Left hindlimb (tissue), 1 donor: ENCODE data around the gene PLCB2.
A peak's percentile ranks its signal among the peaks of the same experiment; 100 is the strongest.

ENCODE experiments used
- DNase-seq: peaks from one replicate; pipeline ENCODE4 v3.0.0-alpha.2; 2018

PLCB2 gene

GRCh38 chr15:40340740-40341400, 33.1 kb upstream of the PLCB2 start, which contains the start of gene CCDC9B:
TSS of gene CCDC9B (minus strand) at chr15:40340939. CDS start at chr15:40340819, 120 bp downstream.
- DNase-seq = peak; percentile 78

- DNase-seq = peak; percentile 64
Measured at GRCh38 chr15:40340038-40340739, 32.5 kb upstream of the PLCB2 start.

- no peak for DNase-seq
Measured at GRCh38 chr15:40339621-40339945, 31.8 kb upstream of the PLCB2 start.

GRCh38 chr15:40338921-40339620, 31.3 kb upstream of the PLCB2 start:
- no peak for DNase-seq

GRCh38 chr15:40338041-40338657, 30.4 kb upstream of the PLCB2 start:
- DNase-seq = peak; percentile 69

- no peak for DNase-seq
Measured at GRCh38 chr15:40337597-40337996, 29.9 kb upstream of the PLCB2 start.

GRCh38 chr15:40336744-40337122, 29.0 kb upstream of the PLCB2 start:
- DNase-seq = no peak

- DNase-seq = no peak
Measured at GRCh38 chr15:40335938-40336743, 28.4 kb upstream of the PLCB2 start.

GRCh38 chr15:40334941-40335795, 27.4 kb upstream of the PLCB2 start:
- no peak for DNase-seq

- DNase-seq = no peak
Measured at GRCh38 chr15:40334541-40334940, 26.8 kb upstream of the PLCB2 start.

GRCh38 chr15:40333922-40334492, 26.3 kb upstream of the PLCB2 start:
- DNase-seq = peak; percentile 78

GRCh38 chr15:40332113-40332781, 24.5 kb upstream of the PLCB2 start:
- DNase-seq = no peak

- DNase-seq = no peak
Measured at GRCh38 chr15:40331637-40332036, 23.9 kb upstream of the PLCB2 start.

GRCh38 chr15:40331026-40331425, 23.3 kb upstream of the PLCB2 start:
- DNase-seq = no peak

- DNase-seq = no peak
Measured at GRCh38 chr15:40330368-40330836, 22.7 kb upstream of the PLCB2 start.

- no peak for DNase-seq
Measured at GRCh38 chr15:40329804-40330203, 22.1 kb upstream of the PLCB2 start.

- DNase-seq = no peak
Measured at GRCh38 chr15:40328751-40329150, 21.0 kb upstream of the PLCB2 start.

- DNase-seq = no peak
Measured at GRCh38 chr15:40328176-40328575, 20.4 kb upstream of the PLCB2 start.

GRCh38 chr15:40327457-40327856, 19.7 kb upstream of the PLCB2 start:
- DNase-seq = no peak

- no peak for DNase-seq
Measured at GRCh38 chr15:40325700-40326099, 18.0 kb upstream of the PLCB2 start.

- no peak for DNase-seq
Measured at GRCh38 chr15:40325188-40325587, 17.5 kb upstream of the PLCB2 start.
